ENCODE measurements around the gene SLC27A1. TPM values are rescaled to one million over a fixed set of nuclear protein-coding genes. Genes with fewer than 3 reads are reported as not detected.

The SLC27A1 gene
- total RNA-seq, 1 experiment from 2014 or later, result 5.3 TPM

GRCh38 chr19:17448131-17448967, 22.0 kb upstream of the SLC27A1 start, which contains the start of gene TMEM221:
Gene TMEM221, minus strand, starts transcription at chr19:17448668. Its CDS starts 206 bp downstream, at chr19:17448462.
- DNase-seq, result peak; percentile 95
- H3K4me3 ChIP-seq (ENCODE audit: insufficient read depth, low read depth, low read length), result peak within 1 kb of the TSS; percentile 47
- H3K27me3 ChIP-seq (ENCODE audit: control insufficient read depth, insufficient read depth, low read length), result peaks cover 22% of the 10 kb centered on the region
- H3K36me3 ChIP-seq (replicated peaks; ENCODE audit: control insufficient read depth, insufficient read depth, low read length), result no peaks in the 10 kb centered on the region

GRCh38 chr19:17450264-17451075, 19.9 kb upstream of the SLC27A1 start:
- H3K4me3 ChIP-seq (ENCODE audit: insufficient read depth, low read depth, low read length), result no peak overlapping the region
- H3K36me3 ChIP-seq (replicated peaks; ENCODE audit: control insufficient read depth, insufficient read depth, low read length), result no peaks in the 10 kb centered on the region
- H3K27me3 ChIP-seq (ENCODE audit: control insufficient read depth, insufficient read depth, low read length), result peaks cover 35% of the 10 kb centered on the region
- no peak for DNase-seq

GRCh38 chr19:17451820-17452219, 18.5 kb upstream of the SLC27A1 start:
- peaks cover 45% of the 10 kb centered on the region for H3K27me3 ChIP-seq (ENCODE audit: control insufficient read depth, insufficient read depth, low read length)
- no peak for DNase-seq
- no peaks in the 10 kb centered on the region for H3K36me3 ChIP-seq (replicated peaks; ENCODE audit: control insufficient read depth, insufficient read depth, low read length)
- H3K4me3 ChIP-seq (ENCODE audit: insufficient read depth, low read depth, low read length), result no peak overlapping the region

- peak overlapping the region; percentile 25; the same call in 1 of the 2 replicates for H3K4me3 ChIP-seq (ENCODE audit: insufficient read depth, low read depth, low read length)
- DNase-seq, result peak; percentile 88
- H3K27me3 ChIP-seq (ENCODE audit: control insufficient read depth, insufficient read depth, low read length), result peaks cover 36% of the 10 kb centered on the region
- H3K36me3 ChIP-seq (replicated peaks; ENCODE audit: control insufficient read depth, insufficient read depth, low read length), result no peaks in the 10 kb centered on the region
Measured at GRCh38 chr19:17454576-17455071, 15.7 kb upstream of the SLC27A1 start.

- H3K4me3 ChIP-seq (ENCODE audit: insufficient read depth, low read depth, low read length), result peak overlapping the region; percentile 10; the same call in 1 of the 2 replicates
- peaks cover 33% of the 10 kb centered on the region for H3K27me3 ChIP-seq (ENCODE audit: control insufficient read depth, insufficient read depth, low read length)
- DNase-seq, result peak; percentile 80
- no peaks in the 10 kb centered on the region for H3K36me3 ChIP-seq (replicated peaks; ENCODE audit: control insufficient read depth, insufficient read depth, low read length)
Measured at GRCh38 chr19:17455308-17456123, 14.8 kb upstream of the SLC27A1 start.

- Histone ChIP-seq H3K36me3 (replicated peaks; ENCODE audit: control insufficient read depth, insufficient read depth, low read length) (no peaks in the 10 kb centered on the region), H3K27me3 (ENCODE audit: control insufficient read depth, insufficient read depth, low read length) (peaks cover 33% of the 10 kb centered on the region), H3K4me3 (ENCODE audit: insufficient read depth, low read depth, low read length) (no peak overlapping the region)
- DNase-seq, result no peak
Measured at GRCh38 chr19:17456127-17456526, 14.2 kb upstream of the SLC27A1 start.

- Histone ChIP-seq H3K27me3 (ENCODE audit: control insufficient read depth, insufficient read depth, low read length) (peaks cover 33% of the 10 kb centered on the region), H3K36me3 (replicated peaks; ENCODE audit: control insufficient read depth, insufficient read depth, low read length) (no peaks in the 10 kb centered on the region), H3K4me3 (ENCODE audit: insufficient read depth, low read depth, low read length) (no peak overlapping the region)
- DNase-seq, result no peak
Measured at GRCh38 chr19:17457616-17458015, 12.7 kb upstream of the SLC27A1 start.

- DNase-seq, result no peak
- Histone ChIP-seq H3K4me3 (ENCODE audit: insufficient read depth, low read depth, low read length) (no peak overlapping the region), H3K36me3 (replicated peaks; ENCODE audit: control insufficient read depth, insufficient read depth, low read length) (no peaks in the 10 kb centered on the region), H3K27me3 (ENCODE audit: control insufficient read depth, insufficient read depth, low read length) (peaks cover 29% of the 10 kb centered on the region)
Measured at GRCh38 chr19:17458970-17459369, 11.4 kb upstream of the SLC27A1 start.

- Histone ChIP-seq H3K36me3 (replicated peaks; ENCODE audit: control insufficient read depth, insufficient read depth, low read length) (no peaks in the 10 kb centered on the region), H3K27me3 (ENCODE audit: control insufficient read depth, insufficient read depth, low read length) (peaks cover 16% of the 10 kb centered on the region), H3K4me3 (ENCODE audit: insufficient read depth, low read depth, low read length) (no peak within 1 kb of the TSS)
- no peak for DNase-seq
Measured at GRCh38 chr19:17460372-17461230, 9.7 kb upstream of the SLC27A1 start, which contains the start of gene NXNL1. Gene NXNL1, minus strand, starts transcription at chr19:17460926. Its CDS starts 57 bp downstream, at chr19:17460869.

- peaks cover 12% of the 10 kb centered on the region for H3K27me3 ChIP-seq (ENCODE audit: control insufficient read depth, insufficient read depth, low read length)
- no peak for DNase-seq
- no peaks in the 10 kb centered on the region for H3K36me3 ChIP-seq (replicated peaks; ENCODE audit: control insufficient read depth, insufficient read depth, low read length)
- no peak overlapping the region for H3K4me3 ChIP-seq (ENCODE audit: insufficient read depth, low read depth, low read length)
Measured at GRCh38 chr19:17466487-17466850, 3.9 kb upstream of the SLC27A1 start.

- Histone ChIP-seq H3K27me3 (ENCODE audit: control insufficient read depth, insufficient read depth, low read length) (peaks cover 16% of the 10 kb centered on the region), H3K4me3 (ENCODE audit: insufficient read depth, low read depth, low read length) (no peak overlapping the region), H3K36me3 (replicated peaks; ENCODE audit: control insufficient read depth, insufficient read depth, low read length) (no peaks in the 10 kb centered on the region)
- DNase-seq, result no peak
Measured at GRCh38 chr19:17467471-17468301, 2.6 kb upstream of the SLC27A1 start.

- H3K27me3 ChIP-seq (ENCODE audit: control insufficient read depth, insufficient read depth, low read length), result peaks cover 16% of the 10 kb centered on the region
- peak overlapping the region; percentile 58; the same call in 1 of the 2 replicates for H3K4me3 ChIP-seq (ENCODE audit: insufficient read depth, low read depth, low read length)
- no peaks in the 10 kb centered on the region for H3K36me3 ChIP-seq (replicated peaks; ENCODE audit: control insufficient read depth, insufficient read depth, low read length)
- peak; percentile 35 for DNase-seq
Measured at GRCh38 chr19:17468302-17469091, 1.8 kb upstream of the SLC27A1 start.
